SK-N-MC (cell line): ENCODE results near the gene SECTM1.

Experiments used
- DNase-seq: peaks from one replicate; pipeline ENCODE4 v3.0.0-alpha.2; 2011; ENCODE audit warnings: low read depth, low spot score
- H3K27ac ChIP-seq: fragments of 200-600 bp; sonication (generic); 2 replicates; pipeline ENCODE4 v1.5.1; 2016; ENCODE audit warnings: mixed run types
- H3K36me3 ChIP-seq: fragments of 200-600 bp; sonication (generic); 2 replicates; pipeline ENCODE4 v1.6.1; 2017; ENCODE audit warnings: antibody characterized with exemption, low read length, mixed read lengths; ENCODE audit not compliant: insufficient read depth
- H3K4me3 ChIP-seq: fragments of 200-600 bp; sonication (generic); 2 replicates; pipeline ENCODE4 v1.5.1; 2016
- H3K9ac ChIP-seq: fragments of 200-600 bp; sonication (generic); 2 replicates; pipeline ENCODE4 v1.8.0; 2017; ENCODE audit warnings: mixed run types, mixed read lengths; ENCODE audit not compliant: insufficient read length
- H3K9me3 ChIP-seq: fragments of 200-600 bp; sonication (generic); 2 replicates; pipeline ENCODE4 v1.6.1; 2017; ENCODE audit warnings: low read depth, mild to moderate bottlenecking, antibody characterized with exemption, low read length, moderate library complexity, mixed read lengths
- EZH2 ChIP-seq: fragments of 200-600 bp; sonication (generic); IDR thresholded peaks from one replicate; pipeline ENCODE4 v1.6.1; 2017; ENCODE audit warnings: antibody characterized with exemption
- FOXP2 ChIP-seq: optimal IDR thresholded peaks from 2 replicates; pipeline ENCODE3; 2011; ENCODE audit warnings: mild to moderate bottlenecking, moderate library complexity; ENCODE audit not compliant: insufficient read depth; ENCODE audit errors: extremely low read length, control extremely low read depth
- POLR2AphosphoS5 ChIP-seq: IDR thresholded peaks from 2 replicates; pipeline ENCODE4 v1.6.1; 2012; ENCODE audit warnings: mild to moderate bottlenecking, low read depth, low read length, borderline replicate concordance

SECTM1 gene

DNA sequence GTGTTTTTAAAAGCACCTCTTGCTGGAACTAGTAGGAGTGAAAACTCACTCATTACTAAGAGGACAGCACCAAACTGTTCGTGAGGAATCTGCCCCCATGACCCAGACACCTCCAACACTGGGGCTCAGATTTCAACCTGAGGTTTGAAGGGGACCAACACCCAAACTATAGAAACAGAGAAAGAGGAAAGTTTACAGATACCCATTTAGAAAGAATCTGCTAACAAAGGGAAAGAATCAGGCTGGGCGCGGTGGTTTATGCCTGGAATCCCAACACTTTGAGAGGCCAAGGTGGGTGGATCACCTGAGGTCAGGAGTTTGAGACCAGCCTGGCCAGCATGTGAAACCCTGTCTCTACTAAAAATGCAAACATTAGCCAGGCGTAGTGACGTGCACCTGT, 56.6 kb downstream of the SECTM1 start:
- Histone ChIP-seq H3K27ac (no peak overlapping the region), H3K4me3 (no peak overlapping the region), H3K36me3 (peaks cover 3% of the 10 kb centered on the region), H3K9ac (no peak overlapping the region), H3K9me3 (no peaks in the 10 kb centered on the region)
- TF ChIP-seq POLR2AphosphoS5 (no peak), EZH2 (no peak), FOXP2 (no peak)
- no peak for DNase-seq

DNA sequence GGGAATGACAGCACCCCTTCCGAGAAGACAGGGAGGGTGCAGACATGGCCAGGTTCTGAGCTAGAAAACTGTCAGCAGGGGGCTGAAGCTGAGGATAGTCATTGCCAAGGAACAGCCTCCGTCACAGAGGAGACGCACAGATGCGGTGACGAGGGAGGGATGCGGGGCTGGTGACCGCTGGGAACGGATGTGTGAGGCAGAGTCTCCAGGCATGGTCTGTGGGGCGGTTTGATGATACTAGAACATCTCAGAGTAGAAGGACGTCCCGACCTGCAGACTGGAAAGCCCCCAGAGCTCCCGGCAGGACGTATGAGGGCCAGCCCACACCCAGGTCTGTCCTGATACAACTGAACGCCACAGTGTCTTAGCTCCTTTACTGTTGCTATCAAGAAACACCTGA, 58.2 kb downstream of the SECTM1 start:
- H3K27ac ChIP-seq: no peak overlapping the region
- TF ChIP-seq FOXP2 (no peak), POLR2AphosphoS5 (no peak), EZH2 (no peak)
- no peak overlapping the region for H3K4me3 ChIP-seq
- peaks cover 19% of the 10 kb centered on the region for H3K36me3 ChIP-seq
- no peak overlapping the region for H3K9ac ChIP-seq
- no peak for DNase-seq
- no peaks in the 10 kb centered on the region for H3K9me3 ChIP-seq

DNA sequence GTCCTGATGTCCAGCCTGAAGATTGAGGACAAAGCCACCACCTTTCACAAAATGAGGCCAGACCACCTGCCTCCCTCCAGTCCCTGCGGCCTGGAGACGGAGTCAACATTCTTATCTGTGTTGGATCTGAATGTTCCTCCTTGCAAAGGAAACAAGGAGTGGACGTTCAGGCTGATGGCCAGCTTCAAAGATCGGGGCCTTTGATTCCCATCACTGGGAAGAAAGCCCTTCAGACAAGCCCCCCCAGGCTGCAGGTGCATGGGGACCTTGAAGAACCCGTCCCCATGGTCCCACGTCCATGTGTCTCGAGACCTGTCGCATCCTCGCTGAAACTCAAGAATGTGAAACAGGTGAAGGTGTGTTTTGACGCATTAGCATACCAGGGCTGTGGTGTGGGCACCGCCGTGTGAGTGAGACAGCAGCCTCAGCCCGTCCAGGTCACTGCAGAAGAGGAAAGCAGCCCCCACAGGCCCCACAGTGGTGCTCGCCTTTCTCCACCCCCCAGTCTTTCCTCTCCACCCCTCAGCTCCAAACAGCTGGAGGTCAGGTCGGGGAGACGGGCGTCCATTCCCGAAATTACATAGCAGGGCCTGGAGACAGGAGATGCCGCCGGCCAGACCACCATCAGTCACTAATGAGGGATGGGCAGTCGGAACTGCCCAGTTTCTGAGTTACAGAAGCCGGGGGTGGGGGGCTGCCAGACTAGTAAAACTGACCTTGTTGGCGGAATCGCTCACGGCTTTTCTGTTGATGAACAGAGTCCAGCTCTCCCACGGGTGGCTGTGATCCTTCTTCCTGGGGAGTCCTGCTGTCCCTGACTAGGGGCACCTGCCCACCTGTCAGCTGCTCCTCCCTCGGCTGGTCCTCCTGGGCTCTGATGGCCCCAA, 59.2 kb downstream of the SECTM1 start:
- Histone ChIP-seq H3K27ac (no peak overlapping the region), H3K9ac (peak overlapping the region; percentile 98), H3K36me3 (peaks cover 28% of the 10 kb centered on the region), H3K9me3 (no peaks in the 10 kb centered on the region), H3K4me3 (peak overlapping the region; percentile 90)
- no peak for TF ChIP-seq FOXP2
- no peak for TF ChIP-seq POLR2AphosphoS5
- TF ChIP-seq EZH2: no peak
- DNase-seq: no peak

DNA sequence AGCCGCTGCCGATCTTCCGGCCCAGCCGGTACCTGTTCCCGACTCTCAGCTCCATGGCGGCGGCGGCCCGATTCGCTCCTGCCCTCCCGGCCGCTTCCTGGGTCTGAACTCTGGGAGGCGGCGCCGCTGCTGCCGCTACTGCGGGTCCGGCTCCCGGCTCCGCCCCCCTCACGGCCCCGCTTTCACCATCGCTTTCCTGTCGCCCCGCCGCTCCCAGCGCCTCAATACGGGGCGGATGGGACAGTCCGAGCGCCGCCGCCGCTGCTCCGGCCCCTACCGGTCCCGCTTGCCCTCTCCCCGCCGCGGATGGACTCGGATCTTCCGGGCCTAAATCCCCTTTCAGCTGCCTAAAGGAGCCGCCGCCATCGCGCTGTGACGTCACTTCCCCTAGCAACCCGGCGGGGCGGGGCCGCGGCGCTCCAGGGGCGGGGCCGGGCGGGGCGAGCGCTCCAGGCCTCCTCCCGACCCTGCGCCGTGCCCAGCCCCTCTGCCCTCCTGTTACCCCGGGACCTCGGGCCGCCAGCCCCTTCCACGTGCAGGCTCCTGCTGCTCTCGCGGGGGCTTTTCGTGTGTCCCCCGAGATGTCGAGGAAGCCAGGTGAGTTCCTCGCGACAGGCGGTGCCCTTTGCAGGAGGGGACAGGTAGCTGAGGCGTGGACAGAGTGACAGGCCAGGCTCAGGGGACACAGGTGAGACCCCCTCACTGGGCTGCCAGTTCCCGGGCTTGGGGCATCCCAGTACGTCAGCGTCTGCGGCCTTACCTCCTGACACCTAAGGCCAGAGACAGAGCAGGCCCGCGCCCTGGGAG, 60.0 kb downstream of the SECTM1 start, which contains the start of gene CSNK1D:
Gene CSNK1D, minus strand, starts transcription at position 374 of the 807 bp plus-strand sequence. Its CDS starts 319 bp downstream, at position 55.
- TF ChIP-seq FOXP2 (no peak), POLR2AphosphoS5 (peak; percentile 89)
- H3K36me3 ChIP-seq: peaks cover 36% of the 10 kb centered on the region
- H3K9me3 ChIP-seq: no peaks in the 10 kb centered on the region
- peak within 1 kb of the TSS; percentile 98 for H3K9ac ChIP-seq
- H3K4me3 ChIP-seq: peak within 1 kb of the TSS; percentile 90
- DNase-seq: peak; percentile 22
- H3K27ac ChIP-seq: peak within 1 kb of the TSS; percentile 97

DNA sequence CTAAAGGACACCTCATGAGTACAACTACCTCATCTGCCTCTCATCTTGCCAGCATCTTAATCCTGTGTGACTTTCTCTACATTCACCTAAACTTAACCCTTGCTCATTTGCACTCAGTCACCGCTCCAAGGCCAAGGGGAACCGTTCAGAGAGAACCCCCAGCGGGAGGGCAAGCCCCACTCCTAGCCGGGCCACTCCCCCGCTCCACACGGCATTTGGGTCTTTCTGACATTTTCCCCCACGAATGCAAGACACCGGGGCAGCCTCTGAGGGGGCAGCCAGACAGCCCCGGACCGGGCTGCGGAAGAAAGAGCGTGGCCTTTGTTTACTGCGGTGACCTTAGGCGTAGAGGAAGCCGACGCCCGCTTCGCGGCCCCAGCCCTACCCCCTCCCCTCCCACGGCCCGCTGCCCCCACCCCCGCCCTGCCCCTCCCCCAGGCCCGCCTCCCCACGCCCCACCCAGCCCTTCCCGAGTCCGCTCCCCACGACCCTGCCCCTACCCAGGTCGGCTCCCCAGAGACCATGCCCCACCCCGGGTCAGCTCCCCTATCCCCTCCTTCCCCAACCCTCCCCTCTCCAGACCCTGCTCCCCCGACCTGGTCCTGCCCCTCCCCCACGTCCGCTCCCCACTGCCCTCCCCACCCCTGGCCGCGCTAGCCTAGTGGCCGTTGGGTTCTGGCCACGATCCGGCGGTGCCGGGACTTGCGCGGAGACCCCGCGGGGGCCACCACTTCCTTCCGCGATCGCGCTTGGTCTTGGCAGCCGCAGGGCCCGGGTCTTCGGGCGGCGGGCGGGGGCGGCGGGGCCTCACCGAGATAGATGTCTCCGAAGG, 60.9 kb downstream of the SECTM1 start:
- no peaks in the 10 kb centered on the region for H3K9me3 ChIP-seq
- H3K27ac ChIP-seq: peak overlapping the region; percentile 97
- TF ChIP-seq POLR2AphosphoS5: no peak
- no peak for TF ChIP-seq FOXP2
- TF ChIP-seq EZH2: no peak
- H3K4me3 ChIP-seq: peak overlapping the region; percentile 90
- peaks cover 44% of the 10 kb centered on the region for H3K36me3 ChIP-seq
- H3K9ac ChIP-seq: peak overlapping the region; percentile 98
- DNase-seq: no peak

DNA sequence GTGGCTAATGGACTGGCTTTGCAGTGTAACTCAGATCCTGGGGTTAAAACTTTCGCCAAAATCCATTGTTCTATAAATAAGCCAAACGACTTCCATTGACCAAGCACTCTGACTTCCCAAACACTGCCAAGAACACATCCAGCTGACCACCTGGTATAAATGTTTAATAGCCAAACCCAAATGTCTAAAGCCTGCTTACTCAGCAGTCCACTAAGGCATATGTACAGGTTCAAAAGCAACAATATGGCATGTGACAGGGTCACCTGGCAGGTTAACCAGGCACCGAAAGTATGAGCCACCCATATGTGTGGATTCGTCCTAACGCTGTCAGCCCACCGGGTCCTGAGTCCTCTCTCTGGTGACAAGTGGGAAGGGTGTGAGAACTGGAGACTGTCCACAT, 62.2 kb downstream of the SECTM1 start:
- DNase-seq: no peak
- no peak for TF ChIP-seq EZH2
- no peak for TF ChIP-seq POLR2AphosphoS5
- TF ChIP-seq FOXP2: no peak
- H3K9ac ChIP-seq: no peak overlapping the region
- peaks cover 54% of the 10 kb centered on the region for H3K36me3 ChIP-seq
- no peak overlapping the region for H3K27ac ChIP-seq
- no peaks in the 10 kb centered on the region for H3K9me3 ChIP-seq
- no peak overlapping the region for H3K4me3 ChIP-seq
